IMR-90 (cell line): Measurements from ENCODE around the gene CAT. TPM values are rescaled to one million over a fixed set of nuclear protein-coding genes. Genes with fewer than 3 reads are reported as not detected.

Source experiments
- ATAC-seq: fragments of 200-7000 bp; cut with Tn5 transposase; 2 replicates; pipeline ENCODE4 v1.9.1; 2020; ENCODE audit warnings: low read depth, mild to moderate bottlenecking, moderate library complexity
- BruUV-seq: library from RNA; stranded (reverse); fragments of 400-500 nt; replicated peaks from 2 replicates; lab custom pipeline; 2021; lab: Mats Ljungman, UMichigan
- CTCF ChIA-PET: fragments of 300-600 bp; formaldehyde crosslinking; extraction: SDS; loops from one replicate; lab custom pipeline; 2021; ENCODE audit warnings: antibody characterized with exemption; lab: Yijun Ruan, JAX
- POLR2A ChIA-PET: fragments of 300-600 bp; sonication (Branson Sonifier 250); formaldehyde crosslinking; loops from one replicate; lab custom pipeline; 2022; ENCODE audit warnings: antibody characterized with exemption; ENCODE audit not compliant: unreplicated experiment; lab: Charles Lee
- DNase-seq: peaks from one replicate; pipeline ENCODE4 v3.0.0; 2013
- H2AFZ ChIP-seq: replicated peaks from 2 replicates; pipeline ENCODE3; 2013; ENCODE audit warnings: low read length, mild to moderate bottlenecking; ENCODE audit not compliant: poor library complexity
- H2AK5ac ChIP-seq: 2 replicates; pipeline ENCODE4 v1.6.1; 2013; ENCODE audit warnings: low read depth, low read length, inconsistent platforms
- H2AK9ac ChIP-seq: replicated peaks from 2 replicates; pipeline ENCODE3; 2013; ENCODE audit warnings: mild to moderate bottlenecking, low read depth, low read length, moderate library complexity; ENCODE audit not compliant: poor library complexity
- H2BK120ac ChIP-seq: 2 replicates; pipeline ENCODE4 v1.6.1; 2013; ENCODE audit warnings: low read depth, low read length, inconsistent platforms
- H2BK15ac ChIP-seq: 3 replicates; pipeline ENCODE4 v1.6.1; 2013; ENCODE audit warnings: low read depth, low read length, inconsistent platforms
- H2BK20ac ChIP-seq: 2 replicates; pipeline ENCODE4 v1.6.1; 2013; ENCODE audit warnings: low read depth, mild to moderate bottlenecking, inconsistent platforms, low read length, moderate library complexity
- H2BK5ac ChIP-seq: 2 replicates; pipeline ENCODE4 v1.6.1; 2013; ENCODE audit warnings: mild to moderate bottlenecking, low read depth, low read length, inconsistent platforms; ENCODE audit not compliant: poor library complexity, severe bottlenecking
- H3K14ac ChIP-seq: replicated peaks from 2 replicates; pipeline ENCODE4 v1.6.1; 2013; ENCODE audit warnings: low read depth, low read length, inconsistent platforms
- H3K18ac ChIP-seq: 2 replicates; pipeline ENCODE4 v1.6.1; 2013; ENCODE audit warnings: low read depth, low read length, control low read depth
- H3K23ac ChIP-seq: 2 replicates; pipeline ENCODE4 v1.6.1; 2013; ENCODE audit warnings: low read depth, low read length, inconsistent platforms
- H3K27ac ChIP-seq: 2 replicates; pipeline ENCODE4 v1.5.1; 2013; ENCODE audit warnings: mild to moderate bottlenecking, control low read depth, low read length; ENCODE audit not compliant: insufficient read depth
- H3K27me3 ChIP-seq: 2 replicates; pipeline ENCODE4 v1.6.1; 2013; ENCODE audit warnings: low read length; ENCODE audit not compliant: control insufficient read depth, insufficient read depth
- H3K36me3 ChIP-seq: 2 replicates; pipeline ENCODE4 v1.6.1; 2013; ENCODE audit warnings: low read length, mixed read lengths; ENCODE audit not compliant: control insufficient read depth, insufficient read depth
- H3K4ac ChIP-seq: 2 replicates; pipeline ENCODE4 v1.6.1; 2013; ENCODE audit warnings: low read depth, low read length, inconsistent platforms
- H3K4me1 ChIP-seq: 2 replicates; pipeline ENCODE4 v1.6.1; 2013; ENCODE audit warnings: low read length, mixed read lengths; ENCODE audit not compliant: control insufficient read depth, insufficient read depth
- H3K4me2 ChIP-seq: 2 replicates; pipeline ENCODE4 v1.6.1; 2013; ENCODE audit warnings: low read depth, mild to moderate bottlenecking, control low read depth, low read length, moderate library complexity
- H3K4me3 ChIP-seq: 2 replicates; pipeline ENCODE4 v1.5.1; 2013; ENCODE audit warnings: low read depth, mild to moderate bottlenecking, control low read depth, low read length, moderate library complexity; ENCODE audit not compliant: insufficient read depth
- H3K56ac ChIP-seq: 2 replicates; pipeline ENCODE4 v1.6.1; 2013; ENCODE audit warnings: low read length, inconsistent platforms; ENCODE audit not compliant: insufficient read depth; ENCODE audit errors: extremely low read depth
- H3K79me1 ChIP-seq, 2 experiments: 2 replicates each; pipeline ENCODE4 v1.6.1; 2013; ENCODE audit warnings: low read length in 2 of 2, inconsistent platforms in 1 of 2, low read depth in 1 of 2
- H3K9ac ChIP-seq: 2 replicates; pipeline ENCODE4 v1.6.1; 2013; ENCODE audit warnings: low read depth, low read length, control low read depth
- H3K9me1 ChIP-seq: 2 replicates; pipeline ENCODE4 v1.6.1; 2013; ENCODE audit warnings: low read length, inconsistent platforms; ENCODE audit not compliant: insufficient read depth
- H3K9me3 ChIP-seq: 2 replicates; pipeline ENCODE4 v1.6.1; 2013; ENCODE audit warnings: low read length; ENCODE audit not compliant: control insufficient read depth, insufficient read depth
- H4K20me1 ChIP-seq: 2 replicates; pipeline ENCODE4 v1.6.1; 2013; ENCODE audit warnings: low read length, inconsistent platforms; ENCODE audit not compliant: insufficient read depth
- H4K5ac ChIP-seq: 2 replicates; pipeline ENCODE4 v1.6.1; 2013; ENCODE audit warnings: mild to moderate bottlenecking, low read depth, low read length, control low read depth
- H4K8ac ChIP-seq, 2 experiments: 2 replicates each; pipeline ENCODE4 v1.6.1; 2013; ENCODE audit warnings: low read depth in 2 of 2, low read length in 2 of 2, control low read depth in 1 of 2, inconsistent platforms in 1 of 2
- H4K91ac ChIP-seq: 2 replicates; pipeline ENCODE4 v1.6.1; 2013; ENCODE audit warnings: low read depth, low read length, inconsistent platforms; ENCODE audit not compliant: insufficient read depth
- RFX5 ChIP-seq: IDR thresholded peaks from 2 replicates; pipeline ENCODE4 v1.8.0; 2012; ENCODE audit warnings: low read depth, mild to moderate bottlenecking, low read length, moderate library complexity
- WGBS, 2 experiments: methylation state at CpG; one replicate each; pipeline versions ENCODE4 v1.1.5 to v1.1.7; 2013; ENCODE audit warnings: missing lambda C conversion rate in 2 of 2; ENCODE audit not compliant: insufficient read length in 1 of 2; ENCODE audit errors: extremely low coverage in 2 of 2; 5-methylcytosine and 5-hydroxymethylcytosine counted together
- dilution Hi-C: fragments of 300-500 bp; cut with HindIII; formaldehyde crosslinking; loops from one replicate; pipeline ENCODE4 v1.14.3; 2018; ENCODE audit warnings: low sequenced_read_pairs; ENCODE audit not compliant: unreplicated experiment
- in situ Hi-C: fragments of 300-500 bp; cut with MboI; formaldehyde crosslinking; loops from 3 replicates; pipeline ENCODE4 v1.14.3; 2019; ENCODE audit warnings: low sequenced_read_pairs, inconsistent platforms, mixed read lengths
- intact Hi-C: fragments of 100-400 bp; cut with micrococcal nuclease; formaldehyde crosslinking; loops from 2 replicates; pipeline ENCODE4 v1.10.0; 2022
- polyA plus RNA-seq, 3 experiments: library from polyadenylated mRNA; depleted of rRNA; stranded (reverse); fragments of >200 nt; gene quantifications; 2 replicates each; pipeline ENCODE4 v1.2.3, GENCODE V29; 2012; ENCODE audit warnings: low replicate concordance in 1 of 3
- total RNA-seq: library from RNA; depleted of rRNA; stranded (reverse); fragments of >200 nt; gene quantifications from 2 replicates; pipeline ENCODE4 v1.2.3, GENCODE V29; 2012

The CAT gene
- total and polyA plus RNA-seq, 2 of the 4 experiments (the other 2 are of a cell fraction): 52.5 to 80.5 TPM

DNA sequence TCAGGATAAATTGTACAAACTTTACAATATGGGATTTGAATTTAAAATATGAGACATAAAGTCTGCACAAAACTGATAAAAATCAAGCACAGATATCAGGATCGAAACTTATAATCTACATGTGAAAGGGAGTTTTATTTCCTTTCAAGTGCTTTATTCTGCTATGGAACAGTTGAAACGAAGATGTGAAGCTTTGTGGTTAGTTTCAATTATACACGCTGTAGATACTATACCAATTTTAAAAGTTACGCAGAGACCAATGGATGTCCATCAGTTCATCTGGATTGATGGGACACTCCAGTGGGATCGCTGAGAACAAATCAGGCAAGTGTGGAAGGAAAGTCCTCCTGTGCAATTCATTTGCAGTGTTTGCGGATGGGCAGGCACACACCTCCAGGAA, 34.5 kb upstream of the CAT start:
- DNase-seq: no peak
- TF ChIP-seq RFX5: no peak
- Histone ChIP-seq H4K8ac (no peak overlapping the region), H4K91ac (no peak overlapping the region), H3K4me3 (no peak overlapping the region), H3K9ac (no peak overlapping the region), H3K18ac (no peak overlapping the region), H3K4ac (no peak overlapping the region), H4K20me1 (no peaks in the 10 kb centered on the region), H3K36me3 (no peaks in the 10 kb centered on the region), H3K9me1 (no peaks in the 10 kb centered on the region), H3K9me3 (peaks cover 3% of the 10 kb centered on the region), H3K27ac (no peak overlapping the region), H3K79me1 (no peaks in the 10 kb centered on the region), H2AK9ac (no peak overlapping the region), H2BK15ac (no peak overlapping the region), H4K5ac (no peak overlapping the region), H3K56ac (no peak overlapping the region), H2BK20ac (no peak overlapping the region), H2BK5ac (no peak overlapping the region), H3K14ac (no peak overlapping the region), H2AFZ (no peak overlapping the region), H2BK120ac (no peak overlapping the region), H3K4me2 (no peak overlapping the region), H2AK5ac (no peak overlapping the region), H3K23ac (no peak overlapping the region), H3K27me3 (peaks cover 24% of the 10 kb centered on the region), H3K4me1 (no peaks in the 10 kb centered on the region)
- dilution Hi-C loops: no loop called here
- CTCF ChIA-PET: interaction anchor here (0.7 kb wide), 1 partner anchor 13 kb away, joined by 3 read pairs; no protein-coding TSS in a partner anchor
- in situ Hi-C loops: no loop called here
- intact Hi-C loops: no loop called here
- 93% methylated on average over 2 of the region's 6 CpGs; no CpG with 5 or more reads in 1 of the 2 experiments for WGBS, 2 experiments
- no peak for ATAC-seq
- BruUV-seq: no TSS peak
- POLR2A ChIA-PET: no interaction called here
